OCI-LY7 (cell line): ENCODE results near the gene MAP3K5. TPM values are rescaled to one million over a fixed set of nuclear protein-coding genes. Genes with fewer than 3 reads are reported as not detected.

ENCODE experiments used
- BruUV-seq: library from RNA; stranded (reverse); fragments of 400-500 nt; replicated peaks from 2 replicates; lab custom pipeline; 2021; lab: Mats Ljungman, UMichigan
- CTCF ChIA-PET: fragments of 300-600 bp; sonication (Branson Sonifier 250); formaldehyde crosslinking; loops from one replicate; lab custom pipeline; 2022; ENCODE audit warnings: antibody characterized with exemption; ENCODE audit not compliant: unreplicated experiment; lab: Charles Lee
- POLR2A ChIA-PET: fragments of 300-600 bp; sonication (Branson Sonifier 250); formaldehyde crosslinking; loops from one replicate; lab custom pipeline; 2022; ENCODE audit warnings: antibody characterized with exemption; lab: Charles Lee
- DNase-seq: peaks from one replicate; pipeline ENCODE4 v3.0.0-alpha.2; 2015; ENCODE audit warnings: low spot score
- H2AFZ ChIP-seq: fragments of 200-600 bp; sonication (generic), shearing (Covaris generic); 2 replicates; pipeline ENCODE4 v1.6.1; 2014; ENCODE audit warnings: mild to moderate bottlenecking, antibody characterized with exemption, low read length, moderate library complexity
- H3K27ac ChIP-seq: fragments of 200-600 bp; sonication (generic); 2 replicates; pipeline ENCODE4 v1.5.1; 2014; ENCODE audit warnings: mixed run types, low read depth, mild to moderate bottlenecking, moderate library complexity, low read length, inconsistent platforms; ENCODE audit not compliant: poor library complexity, severe bottlenecking
- H3K36me3 ChIP-seq: fragments of 200-600 bp; sonication (generic); 2 replicates; pipeline ENCODE4 v1.6.1; 2014; ENCODE audit warnings: mild to moderate bottlenecking, antibody characterized with exemption, low read length, moderate library complexity, mixed read lengths; ENCODE audit not compliant: insufficient read depth
- H3K4me1 ChIP-seq: fragments of 200-600 bp; sonication (generic); 2 replicates; pipeline ENCODE4 v1.5.1; 2014; ENCODE audit warnings: mild to moderate bottlenecking, low read length; ENCODE audit not compliant: insufficient read depth, poor library complexity, severe bottlenecking
- H3K4me2 ChIP-seq: fragments of 200-600 bp; sonication (generic); 2 replicates; pipeline ENCODE4 v1.6.1; 2014; ENCODE audit warnings: mild to moderate bottlenecking, low read length
- H3K4me3 ChIP-seq: fragments of 200-600 bp; sonication (generic); 2 replicates; pipeline ENCODE4 v1.5.1; 2014; ENCODE audit warnings: mild to moderate bottlenecking, low read depth, low read length; ENCODE audit not compliant: poor library complexity, severe bottlenecking
- H3K79me2 ChIP-seq: fragments of 200-600 bp; sonication (generic); 2 replicates; pipeline ENCODE4 v1.6.1; 2016; ENCODE audit warnings: low read depth, mild to moderate bottlenecking, low read length, moderate library complexity, mixed read lengths; ENCODE audit not compliant: insufficient read depth
- H3K9me2 ChIP-seq: fragments of 200-600 bp; sonication (generic); 2 replicates; pipeline ENCODE4 v1.6.1; 2016; ENCODE audit warnings: mild to moderate bottlenecking, low read length, mixed read lengths; ENCODE audit not compliant: insufficient read depth
- H3K9me3 ChIP-seq: fragments of 200-600 bp; sonication (generic); 2 replicates; pipeline ENCODE4 v1.6.1; 2014; ENCODE audit warnings: mild to moderate bottlenecking, mixed run types, low read length, mixed read lengths
- H4K20me1 ChIP-seq: fragments of 200-600 bp; sonication (generic); 2 replicates; pipeline ENCODE4 v1.6.1; 2014; ENCODE audit warnings: mild to moderate bottlenecking, antibody characterized with exemption, low read length, moderate library complexity, mixed read lengths; ENCODE audit not compliant: insufficient read depth
- CTCF ChIP-seq: fragments of 200-600 bp; sonication (generic); conservative IDR thresholded peaks from 2 replicates; pipeline ENCODE4 v1.5.1; 2014; ENCODE audit warnings: mild to moderate bottlenecking, antibody characterized with exemption, low read length, moderate library complexity, mixed read lengths
- EZH2phosphoT487 ChIP-seq: fragments of 200-600 bp; sonication (generic); IDR thresholded peaks from 2 replicates; pipeline ENCODE4 v1.6.1; 2018; ENCODE audit warnings: low read depth, borderline replicate concordance, mild to moderate bottlenecking, mixed run types, antibody characterized with exemption, low read length, moderate library complexity, mixed read lengths
- intact Hi-C: fragments of 100-400 bp; cut with micrococcal nuclease; formaldehyde crosslinking; loops from one replicate; pipeline ENCODE4 v1.10.0; 2022; ENCODE audit not compliant: unreplicated experiment
- total RNA-seq, 2 experiments: library from RNA; depleted of rRNA in 1 of 2; stranded (reverse); fragments of >200 nt in 1 of 2; shearing (Covaris generic) in 1 of 2; gene quantifications; 2 replicates each; pipeline ENCODE4 v1.2.3, GENCODE V29; 2014 to 2022

MAP3K5 gene
- total RNA-seq, 2 experiments from 2014 or later = 13.8 to 16.6 TPM

GRCh38 chr6:136658711-136659110, 133.6 kb downstream of the MAP3K5 start:
- Histone ChIP-seq H3K36me3 (0 out of 2 replicates have a peak, but pooled peaks cover 11% of the 10 kb centered on the region), H3K27ac (no peak overlapping the region), H3K4me2 (no peak overlapping the region), H2AFZ (no peak overlapping the region), H3K9me2 (no peaks in the 10 kb centered on the region), H3K4me1 (no peaks in the 10 kb centered on the region), H3K9me3 (no peaks in the 10 kb centered on the region), H3K4me3 (no peak overlapping the region), H4K20me1 (no peaks in the 10 kb centered on the region), H3K79me2 (no peaks in the 10 kb centered on the region)
- intact Hi-C loops = no loop called here
- CTCF ChIA-PET = interaction anchor here (1.1 kb wide), 1 partner anchor 134 kb away, joined by 10 read pairs; the partner anchor contains the start of gene MAP3K5
- DNase-seq = no peak
- BruUV-seq = no TSS peak
- POLR2A ChIA-PET = interaction anchor here (0.6 to 1.0 kb wide), 2 partner anchors 70 to 491 kb away, joined by 3 to 5 read pairs; no protein-coding TSS in a partner anchor
- TF ChIP-seq EZH2phosphoT487 (no peak), CTCF (no peak)

- Histone ChIP-seq H3K36me3 (0 out of 2 replicates have a peak, but pooled peaks cover 11% of the 10 kb centered on the region), H3K4me2 (no peak overlapping the region), H3K4me3 (no peak overlapping the region), H3K27ac (no peak overlapping the region), H2AFZ (no peak overlapping the region), H4K20me1 (no peaks in the 10 kb centered on the region), H3K4me1 (no peaks in the 10 kb centered on the region), H3K9me3 (no peaks in the 10 kb centered on the region), H3K9me2 (no peaks in the 10 kb centered on the region), H3K79me2 (no peaks in the 10 kb centered on the region)
- TF ChIP-seq EZH2phosphoT487 (no peak), CTCF (no peak)
- DNase-seq = no peak
- ChIA-PET CTCF (no interaction called here), POLR2A (no interaction called here)
- no TSS peak for BruUV-seq
- intact Hi-C loops = no loop called here
These were observed 134.6 kb downstream of the MAP3K5 start for GRCh38 chr6:136657666-136658065.

GRCh38 chr6:136656121-136656520, 136.2 kb downstream of the MAP3K5 start:
- POLR2A ChIA-PET = interaction anchor here (0.5 to 1.0 kb wide), 3 partner anchors 10 to 28 kb away, joined by 3 read pairs; no protein-coding TSS in a partner anchor

More at GRCh38 chr6:136656121-136656520, 136.2 kb downstream of the MAP3K5 start:
- Histone ChIP-seq H3K4me3 (no peak overlapping the region), H3K36me3 (0 out of 2 replicates have a peak, but pooled peaks cover 11% of the 10 kb centered on the region), H3K4me1 (no peaks in the 10 kb centered on the region), H3K27ac (no peak overlapping the region), H2AFZ (no peak overlapping the region), H3K9me2 (no peaks in the 10 kb centered on the region), H3K4me2 (no peak overlapping the region), H4K20me1 (no peaks in the 10 kb centered on the region), H3K9me3 (no peaks in the 10 kb centered on the region), H3K79me2 (no peaks in the 10 kb centered on the region)
- no TSS peak for BruUV-seq
- intact Hi-C loops = no loop called here
- TF ChIP-seq CTCF = no peak
- no peak for TF ChIP-seq EZH2phosphoT487
- CTCF ChIA-PET = no interaction called here
- DNase-seq = no peak
